HepG2 (cell line): ENCODE results near the gene PRSS21. TPM values are rescaled to one million over a fixed set of nuclear protein-coding genes. Genes with fewer than 3 reads are reported as not detected.

Experiments used
- ATAC-seq: fragments of 200-7000 bp; cut with Tn5 transposase; 3 replicates; pipeline ENCODE4 v1.9.1; 2020; ENCODE audit warnings: mild to moderate bottlenecking, moderate library complexity
- BruUV-seq: library from RNA; stranded (reverse); fragments of 400-500 nt; replicated peaks from 2 replicates; lab custom pipeline; 2021; lab: Mats Ljungman, UMichigan
- CTCF ChIA-PET: fragments of 300-600 bp; formaldehyde crosslinking; extraction: SDS; loops from one replicate; lab custom pipeline; 2021; ENCODE audit warnings: low total read pairs, inconsistent platforms, low intra/inter-chr PET ratio; lab: Yijun Ruan, JAX
- POLR2A ChIA-PET: fragments of 350-600 bp; sonication (Branson Sonifier 250); formaldehyde crosslinking; loops from one replicate; lab custom pipeline; 2020; ENCODE audit warnings: antibody characterized with exemption, inconsistent platforms; lab: Yijun Ruan, JAX
- DNase-seq: peaks from one replicate; pipeline ENCODE4 v3.0.0-alpha.2; 2015; ENCODE audit warnings: low spot score
- FAIRE-seq: peaks from 3 replicates; lab custom pipeline; 2011; peaks lifted over from hg19 to GRCh38; lab: Jason Lieb, UNC
- H2AFZ ChIP-seq: one replicate; pipeline ENCODE4 v1.6.1; 2011; ENCODE audit warnings: low read length, inconsistent platforms
- H3K27ac ChIP-seq: fragments of 300-600 bp; 3 replicates; pipeline ENCODE4 v1.8.0; 2011; ENCODE audit warnings: mixed run types, mild to moderate bottlenecking, mixed read lengths, low read length, inconsistent platforms; ENCODE audit not compliant: insufficient read depth; ENCODE audit errors: extremely low read length
- H3K27me3 ChIP-seq, 2 experiments: fragments of 200-600 bp in 1 of 2; 2 replicates in 1 of 2; 3 replicates in 1 of 2; pipeline versions ENCODE4 v1.6.0 to v1.8.0; 2011; ENCODE audit warnings: low read length in 2 of 2, mild to moderate bottlenecking in 2 of 2, moderate library complexity in 2 of 2, inconsistent platforms in 1 of 2; ENCODE audit not compliant: insufficient read depth in 2 of 2, control insufficient read depth in 1 of 2
- H3K36me3 ChIP-seq, 2 experiments: fragments of 200-600 bp in 1 of 2; replicated peaks in 1 of 2; 2 replicates in 1 of 2; 3 replicates in 1 of 2; pipeline versions ENCODE4 v1.5.1 to v1.8.0; 2011; ENCODE audit warnings: low read length in 2 of 2, inconsistent platforms in 1 of 2; ENCODE audit not compliant: insufficient read depth in 2 of 2, control insufficient read depth in 1 of 2
- H3K4me1 ChIP-seq: 2 replicates; pipeline ENCODE4 v1.5.1; 2012; ENCODE audit warnings: low read length, inconsistent platforms; ENCODE audit not compliant: insufficient read depth
- H3K4me2 ChIP-seq: 2 replicates; pipeline ENCODE4 v1.6.0; 2011; ENCODE audit warnings: low read depth, low read length, inconsistent platforms
- H3K4me3 ChIP-seq, 3 experiments: fragments of 200-600 bp in 1 of 3; sonication (generic), shearing (Covaris generic) in 1 of 3; replicated peaks in 1 of 3; 2 replicates each; pipeline ENCODE4 v1.5.1; 2011 to 2016; ENCODE audit warnings: low read length in 3 of 3, inconsistent platforms in 2 of 3, low read depth in 2 of 3, mild to moderate bottlenecking in 2 of 3, control low read depth in 1 of 3, mixed read lengths in 1 of 3; ENCODE audit not compliant: insufficient read depth in 1 of 3
- H3K79me2 ChIP-seq: one replicate; pipeline ENCODE4 v1.6.1; 2011; ENCODE audit warnings: low read length, inconsistent platforms; ENCODE audit not compliant: insufficient read depth
- H3K9ac ChIP-seq: 2 replicates; pipeline ENCODE4 v1.6.0; 2011; ENCODE audit warnings: mild to moderate bottlenecking, low read depth, low read length, inconsistent platforms; ENCODE audit not compliant: insufficient read depth
- H3K9me3 ChIP-seq: 2 replicates; pipeline ENCODE4 v1.5.1; 2012; ENCODE audit warnings: mild to moderate bottlenecking, low read length
- H4K20me1 ChIP-seq: 2 replicates; pipeline ENCODE4 v1.6.0; 2011; ENCODE audit warnings: inconsistent platforms, mild to moderate bottlenecking, low read length, moderate library complexity; ENCODE audit not compliant: insufficient read depth
- ZNF30 ChIP-seq: sonication (generic); formaldehyde crosslinking; IDR thresholded peaks from 2 replicates; pipeline ENCODE4 v1.5.0; 2020; ENCODE audit warnings: mild to moderate bottlenecking, missing genetic modification reagents
- ZNF329 ChIP-seq: sonication (generic); formaldehyde crosslinking; IDR thresholded peaks from 2 replicates; pipeline ENCODE4 v1.9.0; 2021; ENCODE audit warnings: low read depth, mild to moderate bottlenecking, missing genetic modification reagents
- WGBS: methylation state at CpG from one replicate; pipeline ENCODE4 v1.1.6; 2017; ENCODE audit warnings: low lambda C conversion rate; 5-methylcytosine and 5-hydroxymethylcytosine counted together
- in situ Hi-C: cut with HindIII; loops from 2 replicates; pipeline ENCODE4 v1.10.0; 2017; ENCODE audit warnings: low pct_unique_long_range_greater_than_20kb; ENCODE audit not compliant: extremely low pct_ligation_motif_present
- intact Hi-C: fragments of 100-400 bp; cut with micrococcal nuclease; formaldehyde crosslinking; loops from one replicate; pipeline ENCODE4 v1.10.0; 2022; ENCODE audit not compliant: unreplicated experiment
- polyA plus RNA-seq, 8 experiments: library from polyadenylated mRNA; depleted of rRNA in 3 of 8; stranded (reverse) in 7 of 8; unstranded in 1 of 8; fragments of >200 nt; fragmentation: Illumina TruSeq in 4 of 8; extraction: Trizol in 4 of 8; gene quantifications; 2 replicates each; pipeline versions ENCODE4 v1.2.1 to v1.2.3, GENCODE V29; 2011 to 2016; ENCODE audit warnings: low read depth in 4 of 8, missing spikeins in 1 of 8, mixed read lengths in 1 of 8; ENCODE audit not compliant: insufficient read depth in 1 of 8
- total RNA-seq, 5 experiments: library from RNA; depleted of rRNA; stranded (reverse); fragments of >200 nt; fragmentation: Illumina TruSeq; extraction: Trizol; gene quantifications; 2 replicates each; pipeline ENCODE4 v1.2.3, GENCODE V29; 2016; ENCODE audit warnings: low read depth in 1 of 5
- TF ChIP-seq, protein P1 (sequence below): sonication (generic); formaldehyde crosslinking; IDR thresholded peaks from 2 replicates; pipeline ENCODE4 v1.4.0; 2020; ENCODE audit warnings: mild to moderate bottlenecking, missing genetic modification reagents
- TF ChIP-seq, protein P2 (sequence below): sonication (generic); formaldehyde crosslinking; IDR thresholded peaks from 2 replicates; pipeline ENCODE4 v1.8.1; 2023; ENCODE audit warnings: mild to moderate bottlenecking, missing genetic modification reagents, borderline replicate concordance

Gene PRSS21
- total and polyA plus RNA-seq, 2 of the 13 experiments (the other 11 are each of a cell fraction or from before 2014, with no cell fraction given): not detected

GRCh38 chr16:2814551-2815298 lies 2.3 kb upstream of the PRSS21 start:
- FAIRE-seq (no peak), ATAC-seq (peak; percentile 24), DNase-seq (no peak)
- no TSS peak for BruUV-seq
- in situ Hi-C loops (no loop called here), intact Hi-C loops (no loop called here)
- Histone ChIP-seq H3K36me3 (no peaks in the 10 kb centered on the region), H3K79me2 (no peaks in the 10 kb centered on the region), H3K4me2 (peak overlapping the region; percentile 45), H4K20me1 (no peaks in the 10 kb centered on the region), H3K27ac (no peak overlapping the region), H3K9ac (no peak overlapping the region), H3K9me3 (no peaks in the 10 kb centered on the region), H2AFZ (no peak overlapping the region), H3K4me3 (peak overlapping the region in 1 of 3 experiments; percentile 18; a peak in 1 of 6 replicates), H3K4me1 (peaks cover 19% of the 10 kb centered on the region)
- CTCF ChIA-PET: no interaction called here
- POLR2A ChIA-PET: no interaction called here
- TF ChIP-seq, protein P1, sequence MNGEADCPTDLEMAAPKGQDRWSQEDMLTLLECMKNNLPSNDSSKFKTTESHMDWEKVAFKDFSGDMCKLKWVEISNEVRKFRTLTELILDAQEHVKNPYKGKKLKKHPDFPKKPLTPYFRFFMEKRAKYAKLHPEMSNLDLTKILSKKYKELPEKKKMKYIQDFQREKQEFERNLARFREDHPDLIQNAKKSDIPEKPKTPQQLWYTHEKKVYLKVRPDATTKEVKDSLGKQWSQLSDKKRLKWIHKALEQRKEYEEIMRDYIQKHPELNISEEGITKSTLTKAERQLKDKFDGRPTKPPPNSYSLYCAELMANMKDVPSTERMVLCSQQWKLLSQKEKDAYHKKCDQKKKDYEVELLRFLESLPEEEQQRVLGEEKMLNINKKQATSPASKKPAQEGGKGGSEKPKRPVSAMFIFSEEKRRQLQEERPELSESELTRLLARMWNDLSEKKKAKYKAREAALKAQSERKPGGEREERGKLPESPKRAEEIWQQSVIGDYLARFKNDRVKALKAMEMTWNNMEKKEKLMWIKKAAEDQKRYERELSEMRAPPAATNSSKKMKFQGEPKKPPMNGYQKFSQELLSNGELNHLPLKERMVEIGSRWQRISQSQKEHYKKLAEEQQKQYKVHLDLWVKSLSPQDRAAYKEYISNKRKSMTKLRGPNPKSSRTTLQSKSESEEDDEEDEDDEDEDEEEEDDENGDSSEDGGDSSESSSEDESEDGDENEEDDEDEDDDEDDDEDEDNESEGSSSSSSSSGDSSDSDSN: 0 out of 2 replicates have a peak, but pooled peaks have one; percentile 39
- TF ChIP-seq ZNF30 (CRISPR knock-in tag) (0 out of 2 replicates have a peak, but pooled peaks have one; percentile 39), ZNF329 (CRISPR knock-in tag) (no peak)
- TF ChIP-seq, protein P2, sequence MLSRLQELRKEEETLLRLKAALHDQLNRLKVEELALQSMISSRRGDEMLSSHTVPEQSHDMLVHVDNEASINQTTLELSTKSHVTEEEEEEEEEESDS (CRISPR knock-in tag): no peak
- TF ChIP-seq, all 625 proteins: peak for 2
- WGBS: 37% methylated on average over 5 of the region's 20 CpGs
- H3K27me3 ChIP-seq: peaks cover 11 to 51% of the 10 kb centered on the region in 2 experiments
